HUDEP-2 (cell line): ENCODE results near the gene SCYL1.

Experiments used
- DNase-seq, 76 experiments: peaks; one replicate each; lab custom pipeline; 2025; ENCODE audit not compliant: unreplicated experiment in 76 of 76; lab: John Stamatoyannopoulos, UW

Gene SCYL1

GRCh38 chr11:65524741-65525545 lies at the start of gene SCYL1:
Gene SCYL1, plus strand, starts transcription at chr11:65525083. Its CDS starts 71 bp downstream, at chr11:65525154.
- DNase-seq: peak in 64 of 76 experiments; percentile 8 to 82 (median 60)

- peak in 9 of 76 experiments; percentile 12 to 49 (median 36) for DNase-seq
Measured at GRCh38 chr11:65476632-65477148, 48.2 kb upstream of the SCYL1 start.

GRCh38 chr11:65477149-65477965 lies 47.5 kb upstream of the SCYL1 start:
- peak in 73 of 76 experiments; percentile 23 to 94 (median 89) for DNase-seq

GRCh38 chr11:65478388-65479183 lies 46.3 kb upstream of the SCYL1 start:
- DNase-seq: no peak

- DNase-seq: peak in 2 of 76 experiments; percentile 14 to 16
Measured at GRCh38 chr11:65479184-65480145, 45.4 kb upstream of the SCYL1 start.

DNA sequence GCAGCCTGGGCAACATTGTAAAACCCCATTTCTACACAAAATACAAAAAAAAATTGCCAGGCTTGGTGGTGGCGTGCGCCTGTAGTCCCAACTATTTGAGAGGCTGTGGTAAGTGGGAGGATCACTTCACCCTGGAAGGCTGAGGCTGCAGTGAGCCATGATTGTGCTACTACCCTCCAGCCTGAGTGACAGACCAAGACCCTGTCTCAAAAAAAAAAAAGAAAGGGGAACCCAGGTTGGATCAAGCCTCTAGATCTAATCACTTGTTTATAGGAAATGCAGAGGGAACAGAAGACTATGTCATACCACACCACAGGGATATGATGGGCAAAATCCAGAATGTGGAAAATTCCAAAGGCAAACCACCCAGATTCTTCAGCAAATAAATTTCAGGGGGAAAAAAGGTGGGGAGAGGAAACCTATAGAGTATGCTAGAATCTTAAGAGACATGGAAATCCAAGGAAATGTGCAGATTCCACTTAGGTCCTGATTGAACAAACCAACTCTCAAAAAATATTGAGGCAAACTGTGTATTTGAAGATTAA lies 42.5 kb upstream of the SCYL1 start:
- DNase-seq: no peak

- DNase-seq: no peak
Measured at GRCh38 chr11:65485920-65486219, 39.0 kb upstream of the SCYL1 start.

- DNase-seq: no peak
Measured at GRCh38 chr11:65486570-65487466, 38.1 kb upstream of the SCYL1 start.

DNA sequence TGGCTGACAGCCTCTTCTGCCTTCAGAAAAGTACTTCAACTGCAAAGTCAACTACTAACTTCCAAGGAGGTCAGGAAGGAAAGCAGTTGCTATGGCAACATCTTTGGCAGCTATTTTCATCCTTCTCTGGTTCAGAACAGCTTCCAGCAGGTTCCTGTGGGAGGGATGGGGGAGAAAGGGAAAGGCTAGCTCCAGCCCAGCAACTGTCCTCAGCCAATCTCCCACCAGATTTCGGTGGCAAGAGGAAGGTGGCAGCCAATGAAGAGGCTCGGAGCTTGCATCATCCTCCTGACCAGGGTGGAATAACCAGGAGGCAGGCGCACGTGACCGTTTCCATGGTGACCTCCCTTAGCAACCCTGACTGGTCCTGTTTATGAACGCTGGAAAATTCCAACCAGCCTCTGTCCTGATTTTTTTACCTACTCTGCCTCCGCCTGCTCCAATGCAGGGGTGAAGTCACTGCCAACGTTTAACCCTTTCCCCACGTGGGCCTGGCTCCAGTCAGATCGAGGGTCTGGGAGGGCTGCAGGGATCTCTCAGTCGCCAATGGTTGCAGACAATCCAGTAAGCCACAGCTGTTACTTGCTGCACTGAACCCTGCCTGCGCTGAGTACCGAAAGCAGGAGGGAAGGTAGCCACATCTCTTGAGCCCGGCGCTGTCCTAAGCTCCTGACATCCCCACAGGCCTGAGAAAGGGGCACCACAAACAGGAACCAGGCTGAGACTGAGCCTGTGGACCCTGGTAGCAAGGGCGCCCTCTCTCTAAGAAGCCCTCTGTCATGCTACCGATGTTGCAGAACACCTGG lies 37.2 kb upstream of the SCYL1 start:
- DNase-seq: peak in 61 of 76 experiments; percentile 14 to 77 (median 50)

- peak in 1 of 76 experiments; percentile 14 for DNase-seq
Measured at GRCh38 chr11:65488273-65489034, 36.4 kb upstream of the SCYL1 start.

- no peak for DNase-seq
Measured at GRCh38 chr11:65489035-65489705, 35.7 kb upstream of the SCYL1 start.

DNA sequence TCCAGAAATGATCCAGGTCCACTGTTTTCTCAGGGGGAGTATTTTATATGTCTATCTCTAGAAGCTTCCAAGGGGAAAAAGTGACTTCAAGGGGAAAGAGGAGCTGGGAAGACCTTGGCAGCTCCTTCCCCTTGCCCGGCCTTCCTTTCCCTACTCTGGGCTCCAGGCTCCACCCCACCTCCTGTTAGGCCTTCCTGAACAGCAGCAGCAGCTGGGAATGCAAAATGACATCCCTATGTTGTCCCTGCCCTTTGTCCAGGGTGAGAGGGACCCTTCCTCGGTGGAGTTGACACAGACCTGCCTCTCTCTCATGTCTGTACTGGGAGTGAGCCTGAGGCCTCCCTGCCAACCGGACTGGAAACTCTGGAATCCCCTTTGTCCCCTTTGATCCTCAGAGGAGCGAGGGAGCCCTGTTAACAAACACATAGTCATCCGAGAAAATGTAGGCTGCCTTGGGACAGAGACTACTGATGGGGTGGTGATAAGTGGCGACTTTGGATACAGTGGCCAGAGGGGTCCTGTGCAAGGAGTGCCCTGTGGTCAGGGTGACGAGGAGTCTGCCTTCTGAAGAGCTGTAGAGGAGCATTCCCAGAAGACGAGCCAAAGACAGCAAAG lies 35.1 kb upstream of the SCYL1 start:
- DNase-seq: no peak

DNA sequence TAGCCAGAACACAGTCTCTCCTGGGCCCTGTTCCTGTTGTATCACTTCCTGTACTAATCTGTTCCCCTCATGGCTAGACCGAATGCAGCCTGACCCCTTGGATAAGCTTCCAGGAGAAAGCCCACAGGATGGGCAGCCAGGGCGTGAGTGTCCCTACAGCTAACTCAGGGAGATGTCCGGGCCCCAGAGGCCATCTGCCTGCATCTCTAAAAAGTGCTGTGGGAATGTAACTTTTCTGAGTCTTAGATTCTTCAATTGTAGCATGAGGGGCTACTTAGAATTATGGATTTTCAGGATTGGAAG lies 33.8 kb upstream of the SCYL1 start:
- DNase-seq: no peak

DNA sequence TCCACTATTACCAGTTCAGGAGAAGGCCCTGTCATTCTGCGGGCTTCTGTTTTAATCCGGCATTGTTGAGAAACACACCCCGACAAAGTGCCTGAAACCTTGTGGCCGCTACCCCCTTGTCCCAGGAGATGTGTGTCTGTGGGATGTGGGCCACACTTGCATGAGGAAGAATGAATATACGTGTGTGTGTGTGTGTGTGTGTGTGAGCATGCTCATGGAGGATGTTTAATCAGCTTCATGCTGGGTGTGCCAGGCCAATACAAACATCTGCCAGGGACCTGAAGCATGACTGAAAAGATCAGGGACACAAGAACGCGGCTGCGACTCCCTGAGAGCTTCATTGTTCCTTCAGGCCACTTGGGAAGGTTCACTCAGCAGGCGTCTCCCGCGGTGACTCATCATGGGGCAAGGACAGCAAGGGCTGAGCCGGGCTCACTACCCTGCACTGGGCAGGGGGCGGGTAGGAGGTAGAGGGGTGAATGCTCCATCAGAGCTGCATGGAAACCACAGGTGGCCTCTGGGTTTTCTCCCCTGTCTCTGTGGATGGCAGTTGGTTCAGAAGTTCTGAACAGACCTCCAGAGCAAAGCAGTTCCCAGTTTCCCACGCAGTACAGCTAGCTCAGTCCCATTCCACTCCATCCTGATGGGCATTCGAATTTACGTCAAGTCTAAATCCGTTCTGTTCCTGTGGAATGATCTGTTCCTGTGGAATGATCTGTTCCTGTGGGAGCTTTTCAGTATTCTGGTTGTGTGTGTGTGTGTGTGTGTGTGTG lies 33.1 kb upstream of the SCYL1 start:
- DNase-seq: peak in 31 of 76 experiments; percentile 13 to 64 (median 34)

DNA sequence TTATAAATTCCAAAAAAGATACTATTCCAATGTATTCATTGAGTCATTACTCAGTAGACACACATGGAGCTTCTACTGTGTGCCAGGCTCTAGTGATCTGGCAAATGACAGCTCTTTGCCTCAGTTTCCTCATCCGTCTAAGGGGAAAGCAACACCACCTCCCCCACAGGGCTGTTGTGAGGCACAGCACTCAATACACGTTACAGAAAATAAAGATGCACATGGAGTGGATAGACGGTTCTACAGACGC lies 32.6 kb upstream of the SCYL1 start:
- DNase-seq: no peak
